Measurements from ENCODE around the gene MAFG. TPM values are rescaled to one million over a fixed set of nuclear protein-coding genes. Genes with fewer than 3 reads are reported as not detected.
A peak's percentile ranks its signal among the peaks of the same experiment; 100 is the strongest.

MAFG gene
- total RNA-seq, 1 experiment from 2014 or later: 31.4 TPM

GRCh38 chr17:81928544-81929252 lies 1.2 kb upstream of the MAFG start:
- Histone ChIP-seq H3K23ac (ENCODE audit: insufficient read length, low read depth, low read length) (no peak overlapping the region), H3K4me2 (ENCODE audit: insufficient read depth, insufficient read length, low read length) (peak overlapping the region; percentile 64), H2BK5ac (ENCODE audit: insufficient read length, low read length) (no peak overlapping the region), H2BK15ac (ENCODE audit: low read depth, low read length) (no peak overlapping the region), H3K14ac (ENCODE audit: insufficient read depth, low read length) (no peak overlapping the region; the same call in 1 of the 2 replicates), H3K23me2 (ENCODE audit: insufficient read length, low read depth, low read length, poor library complexity, severe bottlenecking) (peaks cover 9% of the 10 kb centered on the region), H3K27me3 (ENCODE audit: insufficient read depth, low read length) (no peaks in the 10 kb centered on the region; the same call in 1 of the 2 replicates), H3K79me2 (ENCODE audit: insufficient read depth, low read length) (peaks cover 16% of the 10 kb centered on the region; the same call in 1 of the 2 replicates), H3K4me1 (ENCODE audit: insufficient read depth, low read length) (peaks cover 3% of the 10 kb centered on the region; the same call in 1 of the 2 replicates), H2AK5ac (ENCODE audit: insufficient read length, low read length) (no peak overlapping the region), H4K20me1 (ENCODE audit: control insufficient read depth, insufficient read depth, insufficient read length) (no peaks in the 10 kb centered on the region), H3K56ac (ENCODE audit: insufficient read length, low read depth, low read length) (no peak overlapping the region), H2BK20ac (ENCODE audit: low read depth, low read length, poor library complexity, severe bottlenecking) (no peak overlapping the region), H3K9me3 (ENCODE audit: control insufficient read depth, low read depth, low read length) (no peaks in the 10 kb centered on the region), H2AFZ (ENCODE audit: low read length) (no peak overlapping the region), H3T11ph (ENCODE audit: low read length) (no peak overlapping the region), H4K8ac (replicated peaks; ENCODE audit: insufficient read length, low read depth, low read length) (no peak overlapping the region), H4K5ac (ENCODE audit: insufficient read length, low read depth, low read length) (no peak overlapping the region), H3K4ac (ENCODE audit: low read depth, low read length) (no peak overlapping the region), H4K91ac (ENCODE audit: insufficient read length, low read depth, low read length) (no peak overlapping the region), H3K18ac (ENCODE audit: insufficient read length, low read depth, low read length) (no peak overlapping the region), H3K27ac (ENCODE audit: insufficient read length, low read depth, low read length) (no peak overlapping the region), H2BK12ac (ENCODE audit: insufficient read length, low read depth, low read length) (no peak overlapping the region), H2BK120ac (ENCODE audit: low read depth, low read length, poor library complexity, severe bottlenecking) (no peak overlapping the region), H3K9ac (ENCODE audit: extremely low read depth, insufficient read length, low read length) (no peak overlapping the region), H3K79me1 (ENCODE audit: insufficient read depth, low read depth, low read length, poor library complexity, severe bottlenecking) (peaks cover 2% of the 10 kb centered on the region)
- Mint-ChIP-seq H3K4me3 (peak overlapping the region; percentile 60 to 77), H3K4me1 (peaks cover 24 to 29% of the 10 kb centered on the region in 2 experiments), H3K36me3 (ENCODE audit: insufficient read depth in 1 of 3, low read depth in 3 of 3) (peaks cover 0 to 10% (median 10%) of the 10 kb centered on the region in 3 experiments; a peak in 4 of 7 replicates), H3K27me3 (ENCODE audit: low read depth) (peaks cover 20% of the 10 kb centered on the region), H3K9me3 (no peaks in the 10 kb centered on the region), H3K27ac (no peak overlapping the region)
- WGBS (ENCODE audit: extremely low coverage, insufficient read length, low lambda C conversion rate): no CpG with 5 or more reads among the region's 44 CpGs
- no peak for TF ChIP-seq CTCF (conservative IDR thresholded peaks at IDR 0.05)
- DNase-seq: no peak

Data from H9 (cell line).